ENCODE measurements around the gene OR4D6.

DNA sequence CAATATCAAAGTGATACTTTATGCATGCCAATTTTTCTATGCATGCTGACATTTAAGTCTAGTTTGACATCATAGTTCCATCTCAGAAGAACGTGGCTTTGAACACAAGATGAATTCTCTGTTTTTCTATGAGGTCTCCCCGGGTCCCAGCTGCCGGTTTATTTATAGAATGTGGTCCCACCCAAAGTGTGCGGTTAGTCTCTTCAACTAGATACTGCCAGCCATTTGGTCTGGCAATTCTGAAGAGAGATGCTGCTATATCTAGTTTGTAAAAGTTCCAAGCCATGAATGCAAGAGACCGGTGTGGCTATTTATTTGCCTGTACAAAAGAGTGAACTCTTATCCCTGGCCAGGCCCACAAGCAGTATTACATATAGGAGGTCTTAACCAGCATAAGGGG, 39.7 kb upstream of the OR4D6 start:
- TF ChIP-seq CTCF (IDR thresholded peaks at IDR 0.05; ENCODE audit: low read length) (no peak), EZH2 (IDR thresholded peaks at IDR 0.05; ENCODE audit: borderline replicate concordance, low read length) (no peak)
